ENCODE data around the gene RGMB.
"Not testable (repeated sequence)": the region's sequence is repeated elsewhere in the genome, so short reads cannot be mapped to it uniquely, and the experiment has no call there.

Gene RGMB, protein sequence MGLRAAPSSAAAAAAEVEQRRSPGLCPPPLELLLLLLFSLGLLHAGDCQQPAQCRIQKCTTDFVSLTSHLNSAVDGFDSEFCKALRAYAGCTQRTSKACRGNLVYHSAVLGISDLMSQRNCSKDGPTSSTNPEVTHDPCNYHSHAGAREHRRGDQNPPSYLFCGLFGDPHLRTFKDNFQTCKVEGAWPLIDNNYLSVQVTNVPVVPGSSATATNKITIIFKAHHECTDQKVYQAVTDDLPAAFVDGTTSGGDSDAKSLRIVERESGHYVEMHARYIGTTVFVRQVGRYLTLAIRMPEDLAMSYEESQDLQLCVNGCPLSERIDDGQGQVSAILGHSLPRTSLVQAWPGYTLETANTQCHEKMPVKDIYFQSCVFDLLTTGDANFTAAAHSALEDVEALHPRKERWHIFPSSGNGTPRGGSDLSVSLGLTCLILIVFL

DNA sequence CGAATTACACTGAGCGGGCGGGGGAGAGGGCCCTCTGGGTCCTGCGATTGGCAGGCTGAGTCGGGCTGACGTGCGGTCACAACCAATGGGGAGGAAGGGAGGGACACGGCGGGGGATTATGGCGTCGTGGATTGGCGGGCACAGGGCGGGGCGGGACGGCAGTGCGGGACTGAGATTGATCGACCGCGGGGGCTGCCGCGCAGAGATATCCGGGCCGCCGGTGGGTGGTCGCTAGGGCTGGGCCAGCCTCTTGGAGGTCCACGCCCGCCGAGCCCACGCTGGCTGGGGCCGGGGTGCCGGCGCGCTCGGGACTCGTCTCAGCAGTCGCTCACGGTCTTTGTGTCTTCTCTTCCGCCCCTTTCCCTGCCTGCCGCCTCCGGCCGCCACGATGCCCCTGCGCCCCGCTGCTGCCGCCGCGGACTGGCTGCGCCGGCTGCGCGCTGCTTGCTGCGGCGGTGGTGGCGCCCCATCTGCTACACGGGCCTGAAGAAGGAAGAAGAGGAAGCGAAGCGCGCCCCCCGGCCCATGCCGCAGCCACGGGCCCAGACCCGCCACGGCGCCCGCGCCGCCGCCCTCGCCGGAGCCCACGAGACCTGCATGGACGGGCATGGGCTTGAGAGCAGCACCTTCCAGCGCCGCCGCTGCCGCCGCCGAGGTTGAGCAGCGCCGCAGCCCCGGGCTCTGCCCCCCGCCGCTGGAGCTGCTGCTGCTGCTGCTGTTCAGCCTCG lies at the start of gene RGMB:
TSS of gene RGMB (plus strand) at position 200 of the 728 bp plus-strand sequence. CDS start at position 608, 408 bp downstream.
- DNase-seq (ENCODE audit: low read depth) = peak; percentile 100

DNA sequence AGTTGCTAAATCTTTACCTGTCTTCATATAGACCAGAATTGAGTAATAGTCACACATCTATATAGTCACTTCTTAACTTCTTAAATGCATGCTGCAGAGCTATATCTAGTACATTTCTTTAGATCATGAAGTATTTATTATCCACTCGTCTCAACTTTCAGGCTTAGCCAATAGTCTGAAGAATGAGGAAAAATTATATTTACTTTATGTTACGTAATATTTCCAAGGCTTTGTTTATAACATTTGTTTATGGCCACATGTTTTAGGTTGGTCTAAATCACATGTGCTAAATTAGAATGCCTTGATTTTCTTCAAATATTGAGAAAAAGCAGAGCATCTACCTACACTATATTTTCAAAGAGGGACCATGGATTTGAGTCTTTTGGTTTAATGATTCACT lies 47.2 kb upstream of the RGMB start:
- DNase-seq (ENCODE audit: low read depth) = no peak

DNA sequence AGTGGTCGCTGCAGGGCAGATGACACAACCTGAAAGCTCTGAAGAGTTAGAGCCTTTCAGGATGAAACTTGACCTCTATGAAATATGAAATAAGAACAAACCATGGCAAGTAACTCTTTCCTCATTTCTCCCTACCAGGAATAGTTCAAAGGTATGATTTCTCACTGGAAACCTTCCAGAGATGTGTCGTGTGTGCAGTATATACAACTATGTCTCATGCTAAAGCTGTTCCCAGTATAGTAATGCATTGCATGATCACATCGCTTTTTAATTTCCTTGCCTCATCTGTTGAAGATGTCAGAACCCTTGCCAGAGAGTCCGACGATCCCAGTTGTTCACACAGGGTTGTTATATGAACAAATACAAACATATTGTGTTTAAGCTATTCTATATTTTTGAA lies 45.8 kb upstream of the RGMB start:
- DNase-seq (ENCODE audit: low read depth) = no peak

DNA sequence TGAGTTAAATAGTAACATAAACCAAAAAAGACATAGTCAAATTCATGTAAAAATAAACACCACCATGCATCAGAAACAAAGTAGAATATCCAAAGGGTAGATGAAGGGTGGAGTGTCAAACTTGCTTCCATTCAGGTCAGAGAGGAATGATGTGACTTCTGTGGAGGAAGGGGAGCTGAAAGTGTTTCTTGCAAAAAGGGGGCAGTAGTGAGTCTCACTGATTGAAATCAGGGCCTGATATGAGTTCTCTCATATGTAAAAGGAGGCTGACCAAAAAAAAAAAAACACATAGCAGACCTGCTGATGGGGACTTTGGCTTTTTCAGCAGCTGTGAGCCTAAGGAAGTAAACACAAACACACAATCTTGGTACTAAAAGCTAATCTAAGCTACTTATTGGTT lies 38.8 kb upstream of the RGMB start:
- DNase-seq (ENCODE audit: low read depth) = no peak

DNA sequence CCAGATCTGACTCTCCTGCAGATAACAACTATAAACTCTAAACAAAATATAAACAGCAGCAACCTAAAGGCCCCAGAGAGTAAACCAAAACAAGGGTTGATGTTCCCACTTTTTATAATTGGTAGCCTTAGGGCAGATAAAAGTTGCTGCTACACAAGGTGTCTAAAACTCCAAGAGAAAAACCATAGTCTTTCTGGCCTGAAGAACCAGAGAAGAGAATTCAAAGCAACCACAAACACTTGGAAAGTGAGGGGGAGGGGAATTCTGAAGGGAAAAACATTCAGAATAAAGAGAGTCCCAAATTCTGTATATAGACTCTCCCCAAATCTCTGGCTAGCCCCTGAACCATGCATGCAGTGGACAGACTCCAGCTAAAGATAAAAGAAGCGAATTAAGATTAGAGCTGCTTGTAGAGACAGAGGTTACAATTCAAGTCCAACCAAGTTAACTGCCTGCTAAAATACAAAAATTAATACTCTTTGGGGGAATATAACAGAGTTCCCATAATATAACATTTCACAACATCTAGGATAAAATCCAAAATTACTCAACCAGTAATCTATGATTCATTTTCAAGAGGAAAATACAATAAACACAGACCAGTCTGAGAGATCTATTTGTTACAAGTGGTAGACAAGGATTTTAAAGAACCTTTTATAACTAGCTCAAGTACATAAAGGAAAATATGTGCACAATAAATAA lies 37.5 kb upstream of the RGMB start:
- DNase-seq (ENCODE audit: low read depth) = peak; percentile 81

DNA sequence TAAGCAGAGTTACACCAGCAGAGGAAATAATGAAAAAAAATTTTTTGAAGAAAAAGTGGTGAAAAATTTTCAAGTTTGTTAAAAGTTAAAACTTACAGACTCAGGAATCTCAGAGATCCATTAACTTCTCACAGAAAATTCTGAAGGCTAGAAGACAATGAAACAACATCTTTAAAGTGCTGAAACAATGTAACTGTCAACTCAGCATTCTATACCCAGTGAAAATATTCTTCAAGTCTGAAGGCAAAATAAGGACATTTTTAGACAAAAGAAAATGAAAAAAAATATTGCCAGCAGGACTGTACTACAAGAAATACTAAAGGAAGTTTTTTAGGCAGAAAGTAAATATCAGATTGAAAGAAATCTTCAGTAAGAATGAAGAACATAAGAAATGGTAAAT lies 36.7 kb upstream of the RGMB start:
- DNase-seq (ENCODE audit: low read depth) = no peak

DNA sequence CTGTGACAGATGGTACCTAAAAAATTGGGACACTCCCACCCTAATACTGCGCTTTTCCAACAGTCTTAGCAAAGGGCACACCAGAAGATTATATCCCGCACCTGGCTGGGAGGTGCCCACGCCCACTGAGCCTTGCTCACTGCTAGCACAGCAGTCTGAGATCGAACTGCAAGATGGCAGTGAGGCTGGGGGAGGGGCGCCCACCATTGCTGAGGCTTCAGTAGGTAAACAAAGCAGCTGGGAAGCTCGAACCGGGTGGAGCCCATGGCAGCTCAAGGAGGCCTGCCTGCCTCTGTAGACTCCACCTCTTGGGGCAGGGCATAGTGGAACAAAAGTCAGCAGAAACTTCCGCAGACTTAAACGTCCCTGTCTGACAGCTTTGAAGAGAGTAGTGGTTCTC lies 36.0 kb upstream of the RGMB start:
- not testable (repeated sequence) for DNase-seq (ENCODE audit: low read depth)

DNA sequence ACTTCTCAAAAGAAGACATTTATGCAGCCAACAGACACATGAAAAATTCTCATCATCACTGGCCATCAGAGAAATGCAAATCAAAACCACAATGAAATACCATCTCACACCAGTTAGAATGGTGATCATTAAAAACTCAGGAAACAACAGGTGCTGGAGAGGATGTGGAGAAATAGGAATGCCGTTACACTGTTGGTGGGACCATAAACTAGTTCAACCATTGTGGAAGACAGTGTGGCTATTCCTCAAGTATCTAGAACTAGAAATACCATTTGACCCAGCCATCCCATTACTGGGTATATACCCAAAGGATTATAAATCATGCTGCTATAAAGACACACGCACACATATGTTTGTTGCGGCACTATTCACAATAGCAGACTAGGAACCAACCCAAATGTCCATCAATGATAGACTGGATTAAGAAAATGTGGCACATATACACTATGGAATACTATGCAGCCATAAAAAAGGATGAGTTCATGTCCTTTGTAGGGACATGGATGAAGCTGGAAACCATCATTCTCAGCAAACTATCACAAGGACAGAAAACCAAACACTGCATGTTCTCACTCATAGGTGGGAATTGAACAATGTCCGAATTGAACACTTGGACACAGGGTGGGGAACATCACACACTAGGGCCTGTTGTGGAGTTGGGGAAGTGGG lies 34.8 kb upstream of the RGMB start:
- not testable (repeated sequence) for DNase-seq (ENCODE audit: low read depth)

DNA sequence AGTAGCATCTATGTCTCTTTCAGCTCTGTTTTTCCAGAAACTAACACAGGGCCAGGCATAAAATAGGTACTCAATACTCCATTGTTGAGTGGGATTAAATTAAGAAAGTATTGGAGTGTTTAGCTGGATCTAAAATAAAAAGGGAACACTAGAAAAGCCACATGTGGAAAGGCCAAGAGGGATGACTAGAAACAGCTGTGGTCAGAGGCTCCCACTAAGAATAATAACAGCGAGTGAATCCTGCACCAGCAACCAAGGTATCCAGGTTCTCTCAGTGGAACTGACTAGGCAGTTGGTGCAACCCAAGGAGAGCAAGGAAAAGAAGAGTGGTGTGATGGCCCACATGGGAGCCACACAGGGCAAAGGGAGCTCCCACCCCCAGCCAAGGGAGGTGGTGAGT lies 31.5 kb upstream of the RGMB start:
- no peak for DNase-seq (ENCODE audit: low read depth)

DNA sequence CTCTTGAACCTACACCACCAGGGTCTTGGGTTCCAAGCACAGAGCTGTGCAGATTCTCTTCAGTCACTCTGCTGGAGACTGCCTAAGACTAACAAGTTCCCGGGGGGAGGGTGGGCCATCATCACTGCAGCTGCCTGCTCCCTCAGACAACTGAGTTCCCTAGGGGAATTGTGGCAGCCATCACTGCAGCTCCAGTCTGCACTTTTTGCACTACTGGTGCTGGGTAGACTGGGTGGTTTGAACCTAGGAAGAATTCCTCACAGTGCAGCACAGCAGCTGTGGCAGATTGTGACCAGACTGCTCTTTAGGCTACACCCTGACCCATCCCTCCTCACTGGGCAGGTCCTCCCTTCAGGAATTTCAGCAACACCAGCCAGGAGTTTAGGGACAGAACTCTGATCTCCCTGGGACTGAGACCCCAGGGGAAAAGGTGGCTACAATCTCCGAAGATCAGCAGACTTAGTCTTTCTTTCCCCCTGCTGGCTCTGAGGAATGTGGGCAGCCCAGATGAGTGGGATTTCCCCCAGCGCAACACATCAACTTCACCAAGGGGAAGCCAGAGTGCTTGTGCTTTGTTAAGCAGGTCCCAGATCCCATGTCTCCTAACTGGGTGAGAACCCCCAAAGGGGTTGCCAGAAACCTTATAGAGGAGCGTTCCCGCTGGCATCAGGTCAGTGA lies 30.9 kb upstream of the RGMB start:
- DNase-seq (ENCODE audit: low read depth) = no peak

DNA sequence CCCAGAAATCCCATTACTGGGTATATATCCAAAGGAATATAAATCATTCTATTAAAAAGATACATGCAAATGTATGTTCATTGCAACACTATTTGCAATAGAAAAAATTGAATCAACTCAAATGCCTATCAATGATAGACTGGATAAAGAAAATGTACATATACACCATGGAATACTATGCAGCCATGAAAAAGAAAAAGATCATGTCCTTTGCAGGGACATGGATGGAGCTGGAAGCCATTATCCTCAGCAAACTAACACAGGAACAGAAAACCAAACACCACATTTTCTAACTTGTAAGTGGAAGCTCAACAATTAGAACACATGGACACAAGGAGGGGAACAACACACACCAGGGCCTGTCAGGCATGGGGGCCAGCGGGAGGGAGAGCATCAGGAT lies 25.2 kb upstream of the RGMB start:
- DNase-seq (ENCODE audit: low read depth) = not testable (repeated sequence)

DNA sequence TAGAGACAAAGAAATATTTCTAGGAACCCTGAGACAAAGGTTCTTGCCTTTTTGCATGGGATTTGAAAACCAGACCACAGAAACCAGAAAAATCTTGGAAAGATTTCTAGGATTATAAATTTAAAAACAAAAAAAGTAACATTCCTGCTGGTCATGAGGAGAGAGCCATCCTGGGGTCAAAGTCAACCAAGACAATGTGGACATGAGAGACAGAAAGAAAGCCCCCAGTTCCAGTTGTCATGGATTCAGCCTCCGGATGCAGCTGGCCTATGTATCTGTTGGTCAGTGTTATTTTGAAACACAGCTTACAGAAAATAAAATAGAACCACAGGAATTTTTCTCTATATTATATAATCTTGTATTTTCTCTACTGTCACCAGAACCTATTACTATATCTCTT lies 24.4 kb upstream of the RGMB start:
- DNase-seq (ENCODE audit: low read depth) = no peak

DNA sequence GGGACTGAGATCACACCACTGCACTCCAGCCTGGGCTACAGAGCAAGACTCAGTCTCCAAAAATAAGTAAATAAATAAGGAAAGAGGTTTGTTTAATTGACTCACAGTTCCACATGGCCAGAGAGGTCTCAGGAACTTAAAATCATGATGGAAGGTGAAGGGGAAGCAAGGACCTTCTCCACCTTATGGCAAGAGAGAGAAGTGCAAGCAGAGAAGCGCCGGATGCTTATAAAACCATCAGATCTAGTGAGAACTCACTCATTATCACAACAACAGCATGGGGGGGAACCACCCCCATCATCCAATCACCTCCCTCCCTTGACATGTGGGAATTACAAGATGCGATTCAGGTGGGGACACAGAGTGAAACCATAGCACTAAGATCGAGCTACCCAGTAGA lies 22.8 kb upstream of the RGMB start:
- peak; percentile 38 for DNase-seq (ENCODE audit: low read depth)

DNA sequence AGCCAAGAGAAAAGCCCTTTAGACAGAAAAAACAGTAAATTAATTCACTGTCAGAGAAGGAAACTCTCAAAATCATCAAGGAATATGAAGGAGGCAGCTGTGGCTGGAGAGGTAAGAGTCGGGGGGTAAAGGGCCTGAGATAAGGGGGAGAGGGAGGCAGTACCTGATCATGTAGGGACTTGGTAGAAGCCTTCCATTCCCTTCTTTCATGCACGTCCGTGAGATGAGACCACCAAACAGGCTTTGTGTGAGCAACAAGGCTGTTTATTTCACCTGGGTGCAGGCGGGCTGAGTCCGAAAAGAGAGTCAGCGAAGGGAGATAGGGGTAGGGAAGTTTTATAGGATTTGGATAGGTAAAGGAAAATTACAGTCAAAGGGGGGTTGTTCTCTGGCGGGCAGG lies 21.1 kb upstream of the RGMB start:
- not testable (repeated sequence) for DNase-seq (ENCODE audit: low read depth)

DNA sequence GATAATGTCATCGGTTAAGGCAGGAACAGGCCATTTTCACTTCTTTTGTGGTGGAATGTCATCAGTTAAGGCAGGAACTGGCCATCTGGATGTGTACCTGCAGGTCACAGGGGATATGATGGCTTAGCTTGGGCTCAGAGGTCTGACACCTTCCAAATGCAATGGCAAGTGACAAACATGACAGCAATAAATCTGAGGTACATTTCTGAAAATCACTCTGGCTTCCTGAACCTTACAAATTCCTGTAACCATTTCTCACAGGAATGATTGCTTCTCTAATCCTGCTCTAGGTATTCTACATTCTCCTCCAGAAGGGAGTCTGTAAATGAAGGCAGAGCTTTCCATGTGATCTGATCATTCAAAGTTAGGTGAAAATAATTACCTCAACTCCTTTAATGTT lies 20.7 kb upstream of the RGMB start:
- DNase-seq (ENCODE audit: low read depth) = not testable (repeated sequence)

DNA sequence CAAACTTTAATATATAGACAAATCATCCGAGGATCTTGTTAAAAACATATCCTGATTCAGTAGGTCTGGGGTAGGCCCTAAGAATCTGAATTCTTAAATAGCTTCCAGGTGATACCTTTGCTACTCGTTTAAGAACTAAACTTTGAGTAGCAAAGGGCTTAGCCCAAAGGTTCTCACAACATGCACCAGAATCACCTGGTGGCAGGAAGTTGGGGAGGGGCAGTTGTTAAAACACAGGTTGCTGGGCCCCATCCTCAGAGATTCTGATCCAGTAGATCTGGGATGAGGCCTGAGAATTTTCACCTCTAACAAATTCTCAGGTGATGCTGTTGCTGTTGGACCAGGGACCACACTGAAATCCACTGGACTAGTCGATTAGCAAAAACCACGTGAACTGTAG lies 20.0 kb upstream of the RGMB start:
- no peak for DNase-seq (ENCODE audit: low read depth)

DNA sequence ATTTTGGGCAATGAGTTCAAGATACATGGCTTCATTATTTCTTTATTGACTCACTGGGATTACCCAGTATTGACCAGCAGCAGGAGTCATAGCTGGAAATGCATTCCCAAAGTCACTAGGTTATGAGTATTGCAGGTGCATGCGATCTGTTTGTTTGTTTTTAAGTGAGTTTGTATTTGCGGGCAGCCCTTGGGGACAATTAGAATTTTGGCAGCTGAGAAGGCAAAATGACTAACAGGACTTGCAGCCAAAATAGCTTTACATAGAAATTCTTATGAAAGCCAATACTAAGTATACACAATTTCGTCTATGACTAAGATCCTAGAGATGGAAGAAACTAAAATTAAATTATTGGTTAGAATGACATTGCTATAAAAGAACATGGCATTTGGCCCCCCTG lies 18.1 kb upstream of the RGMB start:
- DNase-seq (ENCODE audit: low read depth) = peak; percentile 70

DNA sequence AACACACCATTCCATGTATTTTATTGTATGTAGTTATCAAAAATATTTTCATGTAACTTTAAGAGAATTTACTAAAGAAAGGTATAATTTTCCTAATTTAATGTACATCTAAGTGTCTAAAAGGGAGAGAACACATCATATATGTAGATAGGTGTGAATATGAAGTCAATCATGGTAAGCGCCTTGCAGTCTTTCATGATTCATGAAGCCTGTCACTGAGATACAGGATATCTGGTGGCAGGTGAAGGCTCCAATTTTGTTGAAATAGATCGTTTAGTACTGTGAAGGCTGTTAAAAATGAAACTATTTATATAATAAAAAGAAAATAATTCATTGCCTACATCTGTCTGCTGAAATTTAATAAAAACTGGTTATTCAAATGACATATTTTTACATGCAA lies 15.5 kb upstream of the RGMB start:
- DNase-seq (ENCODE audit: low read depth) = no peak

DNA sequence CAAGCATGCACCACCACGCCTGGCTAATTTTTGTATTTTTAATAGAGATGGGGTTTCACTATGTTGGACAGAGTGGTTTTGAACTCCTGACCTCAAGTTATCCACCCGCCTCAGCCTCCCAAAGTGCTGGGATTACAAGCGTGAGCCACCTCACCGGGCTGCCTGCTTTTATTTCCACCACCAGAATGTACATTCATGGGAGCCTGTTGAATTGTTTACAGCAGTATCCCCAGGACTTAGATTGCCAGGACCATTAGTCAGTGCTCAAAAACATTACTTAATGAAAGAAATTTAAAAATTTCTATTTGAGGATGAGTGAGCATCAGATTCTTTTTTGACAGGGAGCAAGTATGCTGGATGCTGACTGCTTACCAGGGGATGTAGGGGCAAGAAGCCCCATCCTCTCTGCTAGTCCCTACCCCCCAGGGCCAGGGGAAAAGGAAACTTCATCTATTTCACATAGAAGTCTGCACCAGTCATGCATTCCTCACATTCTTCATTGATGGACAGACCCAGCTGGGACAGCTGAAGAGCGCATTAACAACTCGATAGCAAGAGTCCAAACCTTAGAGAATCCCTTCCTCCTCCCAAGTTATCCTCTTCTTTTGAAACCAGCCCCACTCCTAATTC lies 10.3 kb upstream of the RGMB start:
- DNase-seq (ENCODE audit: low read depth) = peak; percentile 97

DNA sequence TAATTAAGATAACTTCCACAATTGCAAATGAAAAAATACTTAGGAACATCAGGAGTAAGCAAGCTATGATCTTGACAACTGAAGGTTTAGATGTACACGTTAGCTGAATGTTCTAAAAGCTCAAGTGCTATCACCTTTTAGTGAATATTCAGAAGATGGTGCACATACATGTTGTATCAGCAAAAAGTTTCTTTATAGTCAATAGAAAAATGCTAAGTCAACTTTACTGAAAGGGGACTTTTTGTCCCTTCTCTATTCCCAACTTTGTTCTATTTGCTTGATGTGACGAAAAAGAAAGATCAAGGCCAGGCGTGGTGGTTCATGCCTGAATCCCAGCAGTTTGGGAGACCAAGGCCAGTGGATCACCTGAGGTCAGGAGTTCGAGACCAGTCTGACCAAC lies 7.6 kb upstream of the RGMB start:
- DNase-seq (ENCODE audit: low read depth) = no peak

DNA sequence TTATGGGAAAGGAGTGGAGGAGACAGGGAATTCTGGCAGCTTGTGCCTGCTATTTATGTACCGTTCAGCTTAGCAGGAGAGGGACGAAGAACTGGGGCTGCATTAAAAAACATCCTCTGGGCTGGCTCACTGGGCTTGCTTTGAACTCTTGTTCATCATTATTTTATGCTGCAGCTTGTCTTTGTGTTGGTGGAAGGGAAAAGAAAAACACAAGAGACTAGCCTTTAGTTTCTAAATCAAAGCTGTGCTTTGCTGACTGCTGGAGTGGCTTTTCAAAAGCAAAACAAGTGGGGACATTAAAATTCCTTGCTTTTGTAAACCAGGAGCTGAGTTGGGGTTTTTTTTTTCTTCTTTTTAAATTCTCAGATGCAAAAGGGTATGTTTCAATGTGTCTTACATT lies 5.9 kb upstream of the RGMB start:
- DNase-seq (ENCODE audit: low read depth) = no peak
